ENCODE data around the gene CHMP5.

CHMP5 gene

DNA sequence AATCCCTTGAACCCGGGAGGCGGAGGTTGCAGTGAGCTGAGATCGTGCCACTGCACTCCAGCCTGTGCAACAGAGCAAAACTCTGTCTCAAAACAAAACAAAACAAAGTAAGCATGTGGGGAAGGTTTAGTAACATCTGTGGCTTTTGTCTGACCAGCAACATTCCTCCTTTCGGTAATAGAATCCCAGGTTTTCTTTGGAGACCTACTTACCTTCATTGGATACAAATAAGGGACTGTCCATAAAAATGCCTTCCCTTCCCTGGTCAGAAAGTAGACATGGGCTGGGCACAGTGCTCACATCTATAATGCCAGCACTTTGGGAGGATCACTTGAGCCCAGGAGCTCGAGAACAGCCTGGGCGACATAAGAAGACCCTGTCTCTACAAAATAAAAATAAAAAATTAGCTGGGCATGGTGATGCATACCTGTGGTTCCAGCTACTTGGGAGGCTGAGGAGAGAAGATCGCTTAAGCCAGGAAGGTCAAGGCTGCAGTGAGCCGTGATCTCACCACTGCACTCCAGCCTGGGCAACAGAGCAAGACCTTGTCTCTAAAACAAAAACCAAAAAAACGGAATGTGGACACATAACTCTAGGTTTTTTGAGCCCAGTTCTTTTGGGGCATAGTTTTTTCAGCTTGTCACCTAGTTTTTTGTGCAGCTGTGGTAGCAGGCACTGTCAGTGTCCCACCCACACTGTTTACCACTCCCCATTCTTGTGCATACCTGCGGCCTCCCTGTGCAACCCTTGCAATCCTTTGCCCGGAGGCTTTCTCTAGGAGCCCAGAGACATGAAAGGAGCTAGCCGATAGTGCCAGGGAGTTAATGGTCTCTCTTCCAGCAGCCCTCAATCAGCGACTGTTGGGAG, 33.9 kb upstream of the CHMP5 start:
- Histone ChIP-seq H3K36me3 (ENCODE audit: control insufficient read depth in 2 of 2, insufficient read depth in 2 of 2, low read length in 2 of 2) (no peaks in the 10 kb centered on the region), H3K9me3 (ENCODE audit: control insufficient read depth in 2 of 2, low read length in 2 of 2) (no peaks in the 10 kb centered on the region), H3K4me1 (ENCODE audit: control insufficient read depth, insufficient read depth, low read length) (peaks cover 5% of the 10 kb centered on the region), H3K4me3 (ENCODE audit: low read length in 2 of 2) (no peak overlapping the region), H3K9ac (ENCODE audit: low read length in 2 of 2) (no peak overlapping the region), H3K27ac (ENCODE audit: low read length) (no peak overlapping the region), H3K27me3 (ENCODE audit: control insufficient read depth in 1 of 2, insufficient read depth in 2 of 2, low read length in 2 of 2) (no peaks in the 10 kb centered on the region)

DNA sequence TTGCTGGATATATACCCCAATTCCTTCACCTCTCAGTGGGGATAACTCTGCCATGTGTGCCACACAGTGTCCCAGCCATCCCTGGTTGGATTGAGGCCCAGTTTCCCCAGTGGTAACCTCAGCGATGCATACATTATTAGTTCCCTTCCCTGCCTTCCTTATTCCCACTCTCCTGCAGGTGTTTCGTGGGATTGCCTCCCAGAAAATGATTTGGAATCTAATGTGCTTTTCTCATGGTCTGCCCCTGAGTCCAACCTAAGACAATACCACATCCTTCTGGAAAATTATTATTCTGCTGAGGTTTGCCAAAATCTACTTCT, 33.3 kb upstream of the CHMP5 start:
- no peaks in the 10 kb centered on the region for H3K36me3 ChIP-seq (ENCODE audit: control insufficient read depth in 2 of 2, insufficient read depth in 2 of 2, low read length in 2 of 2)
- H3K9ac ChIP-seq (ENCODE audit: low read length in 2 of 2), result no peak overlapping the region
- no peak overlapping the region for H3K4me3 ChIP-seq (ENCODE audit: low read length in 2 of 2)
- H3K4me1 ChIP-seq (ENCODE audit: control insufficient read depth, insufficient read depth, low read length), result peaks cover 5% of the 10 kb centered on the region
- H3K27ac ChIP-seq (ENCODE audit: low read length), result no peak overlapping the region
- no peaks in the 10 kb centered on the region for H3K27me3 ChIP-seq (ENCODE audit: control insufficient read depth in 1 of 2, insufficient read depth in 2 of 2, low read length in 2 of 2)
- H3K9me3 ChIP-seq (ENCODE audit: control insufficient read depth in 2 of 2, low read length in 2 of 2), result no peaks in the 10 kb centered on the region

DNA sequence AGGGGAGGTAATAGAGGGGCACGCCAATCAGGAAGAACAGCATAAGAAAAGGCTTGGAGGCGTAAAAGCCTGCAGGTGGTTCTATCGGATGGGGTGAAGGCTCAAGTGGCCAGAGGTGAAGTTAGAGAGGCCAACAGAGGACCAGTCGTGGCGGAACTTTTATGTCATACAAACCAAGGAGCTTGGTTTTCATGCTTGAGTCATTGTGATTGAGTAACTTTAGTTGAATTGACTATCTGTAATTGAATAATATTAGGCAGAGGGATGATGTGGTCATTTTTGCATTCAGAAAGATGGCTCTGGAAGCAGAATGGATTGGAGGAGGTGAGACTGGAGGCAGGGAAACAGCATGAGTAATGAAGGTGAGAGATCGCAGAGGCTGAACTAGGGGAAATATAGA, 32.0 kb upstream of the CHMP5 start:
- no peaks in the 10 kb centered on the region for H3K27me3 ChIP-seq (ENCODE audit: control insufficient read depth in 1 of 2, insufficient read depth in 2 of 2, low read length in 2 of 2)
- H3K27ac ChIP-seq (ENCODE audit: low read length), result no peak overlapping the region
- H3K4me1 ChIP-seq (ENCODE audit: control insufficient read depth, insufficient read depth, low read length), result peaks cover 5% of the 10 kb centered on the region
- H3K36me3 ChIP-seq (ENCODE audit: control insufficient read depth in 2 of 2, insufficient read depth in 2 of 2, low read length in 2 of 2), result no peaks in the 10 kb centered on the region
- H3K9ac ChIP-seq (ENCODE audit: low read length in 2 of 2), result no peak overlapping the region
- H3K4me3 ChIP-seq (ENCODE audit: low read length in 2 of 2), result no peak overlapping the region
- no peaks in the 10 kb centered on the region for H3K9me3 ChIP-seq (ENCODE audit: control insufficient read depth in 2 of 2, low read length in 2 of 2)

DNA sequence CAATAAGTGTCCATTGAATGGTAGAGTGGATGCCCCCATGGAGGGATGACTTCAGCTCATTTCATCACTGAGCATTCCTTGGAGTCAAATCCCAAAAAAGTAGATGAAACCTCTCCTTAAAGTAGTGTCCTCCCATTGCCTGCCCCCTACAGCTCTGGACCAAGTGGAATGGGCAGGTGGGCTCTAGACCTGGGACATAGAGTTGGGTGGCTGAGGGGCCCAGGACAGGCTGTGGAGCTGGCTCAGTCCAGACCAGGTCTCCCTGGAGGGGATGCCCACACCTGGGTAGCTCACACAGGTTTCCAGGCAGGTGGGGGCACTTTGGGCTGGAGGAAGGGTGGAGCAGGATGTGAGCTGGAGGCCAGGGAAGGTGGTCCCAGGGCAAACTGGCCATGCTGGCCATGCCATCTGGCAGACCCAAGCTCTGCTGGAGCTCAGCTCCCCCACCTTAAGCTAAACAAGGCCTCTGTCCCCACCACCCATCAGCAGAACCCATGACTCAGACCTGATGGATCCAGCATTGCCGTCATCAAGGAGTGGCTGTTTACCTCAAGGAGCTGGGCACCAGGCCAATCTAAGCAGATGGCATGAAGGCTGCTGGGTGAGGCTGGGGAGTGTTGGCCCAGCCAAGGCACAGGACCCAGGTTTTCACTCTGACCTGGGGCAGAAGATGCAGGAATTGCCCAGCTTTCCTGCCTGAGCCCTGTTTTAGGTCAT, 31.1 kb upstream of the CHMP5 start:
- Histone ChIP-seq H3K4me1 (ENCODE audit: control insufficient read depth, insufficient read depth, low read length) (peaks cover 5% of the 10 kb centered on the region), H3K4me3 (ENCODE audit: low read length in 2 of 2) (no peak overlapping the region), H3K27ac (ENCODE audit: low read length) (no peak overlapping the region), H3K9me3 (ENCODE audit: control insufficient read depth in 2 of 2, low read length in 2 of 2) (no peaks in the 10 kb centered on the region), H3K27me3 (ENCODE audit: control insufficient read depth in 1 of 2, insufficient read depth in 2 of 2, low read length in 2 of 2) (no peaks in the 10 kb centered on the region), H3K9ac (ENCODE audit: low read length in 2 of 2) (no peak overlapping the region), H3K36me3 (ENCODE audit: control insufficient read depth in 2 of 2, insufficient read depth in 2 of 2, low read length in 2 of 2) (no peaks in the 10 kb centered on the region)

DNA sequence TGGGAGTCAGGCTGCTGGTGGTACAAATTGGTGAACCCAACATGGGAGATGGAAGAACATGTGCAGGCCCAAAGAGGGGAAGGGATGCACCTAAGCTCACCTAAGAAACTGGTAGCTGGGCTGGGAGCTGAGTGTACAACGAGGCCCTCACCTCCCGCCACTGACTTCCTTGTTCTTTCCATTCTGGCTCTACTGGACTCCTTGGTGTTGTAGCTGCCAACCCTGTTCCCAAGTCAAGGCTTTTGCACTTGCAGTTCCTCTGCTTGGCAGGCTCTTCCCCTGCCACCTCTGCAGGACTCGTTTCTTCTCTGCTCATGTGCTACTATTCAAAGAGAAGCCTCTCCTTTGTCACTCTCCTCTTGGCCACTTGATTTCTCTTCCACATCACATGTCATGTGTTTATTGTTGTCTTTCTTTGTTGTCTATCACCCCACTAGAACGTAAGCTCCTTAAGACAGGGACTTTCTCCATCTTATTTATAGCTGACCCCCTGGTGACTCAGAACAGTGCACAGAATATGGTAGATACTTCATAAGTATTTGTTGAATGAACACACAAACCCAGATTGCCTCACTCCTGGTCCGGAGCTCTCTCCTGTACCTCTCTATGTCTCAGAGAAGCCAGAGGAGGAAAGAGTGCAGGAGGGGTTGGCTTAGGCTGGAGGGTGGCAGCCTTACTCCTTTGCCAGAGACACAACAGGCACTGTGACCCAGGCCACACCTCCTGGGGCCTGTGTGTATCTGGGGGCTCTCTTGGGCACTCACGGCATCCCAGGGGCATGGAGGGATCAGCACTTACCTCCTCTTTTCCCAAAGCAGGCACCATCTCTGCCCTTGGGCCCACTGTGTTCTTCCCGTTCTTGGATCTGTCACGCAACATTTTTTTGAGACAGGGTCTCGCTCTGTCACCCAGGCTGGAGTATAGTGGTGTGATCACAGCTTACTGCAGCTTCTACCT, 30.1 kb upstream of the CHMP5 start:
- no peak overlapping the region for H3K27ac ChIP-seq (ENCODE audit: low read length)
- H3K27me3 ChIP-seq (ENCODE audit: control insufficient read depth in 1 of 2, insufficient read depth in 2 of 2, low read length in 2 of 2), result no peaks in the 10 kb centered on the region
- H3K4me3 ChIP-seq (ENCODE audit: low read length in 2 of 2), result no peak overlapping the region
- no peaks in the 10 kb centered on the region for H3K9me3 ChIP-seq (ENCODE audit: control insufficient read depth in 2 of 2, low read length in 2 of 2)
- peaks cover 5% of the 10 kb centered on the region for H3K4me1 ChIP-seq (ENCODE audit: control insufficient read depth, insufficient read depth, low read length)
- H3K9ac ChIP-seq (ENCODE audit: low read length in 2 of 2), result no peak overlapping the region
- no peaks in the 10 kb centered on the region for H3K36me3 ChIP-seq (ENCODE audit: control insufficient read depth in 2 of 2, insufficient read depth in 2 of 2, low read length in 2 of 2)

DNA sequence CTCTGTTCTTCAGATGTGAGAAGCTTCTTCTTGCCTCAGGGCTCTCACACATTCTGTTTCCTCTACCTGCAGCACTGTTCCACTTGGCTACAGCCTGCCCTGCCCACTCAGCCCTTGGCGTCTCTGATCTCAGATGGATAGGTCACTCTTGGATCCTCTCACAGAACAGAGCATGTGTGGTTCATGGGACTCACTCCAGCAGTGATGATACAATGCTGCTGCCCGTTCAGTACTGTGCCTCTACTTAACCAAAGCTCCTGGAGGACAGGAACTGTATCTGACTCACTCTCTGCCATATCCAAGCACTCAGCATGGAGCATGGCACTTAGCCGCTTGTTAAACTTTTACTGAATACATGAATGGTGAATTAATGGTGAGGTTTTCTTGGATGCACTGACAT, 28.3 kb upstream of the CHMP5 start:
- no peak overlapping the region for H3K9ac ChIP-seq (ENCODE audit: low read length in 2 of 2)
- no peaks in the 10 kb centered on the region for H3K9me3 ChIP-seq (ENCODE audit: control insufficient read depth in 2 of 2, low read length in 2 of 2)
- H3K36me3 ChIP-seq (ENCODE audit: control insufficient read depth in 2 of 2, insufficient read depth in 2 of 2, low read length in 2 of 2), result no peaks in the 10 kb centered on the region
- no peak overlapping the region for H3K27ac ChIP-seq (ENCODE audit: low read length)
- H3K4me1 ChIP-seq (ENCODE audit: control insufficient read depth, insufficient read depth, low read length), result peaks cover 5% of the 10 kb centered on the region
- H3K4me3 ChIP-seq (ENCODE audit: low read length in 2 of 2), result no peak overlapping the region
- H3K27me3 ChIP-seq (ENCODE audit: control insufficient read depth in 1 of 2, insufficient read depth in 2 of 2, low read length in 2 of 2), result no peaks in the 10 kb centered on the region

DNA sequence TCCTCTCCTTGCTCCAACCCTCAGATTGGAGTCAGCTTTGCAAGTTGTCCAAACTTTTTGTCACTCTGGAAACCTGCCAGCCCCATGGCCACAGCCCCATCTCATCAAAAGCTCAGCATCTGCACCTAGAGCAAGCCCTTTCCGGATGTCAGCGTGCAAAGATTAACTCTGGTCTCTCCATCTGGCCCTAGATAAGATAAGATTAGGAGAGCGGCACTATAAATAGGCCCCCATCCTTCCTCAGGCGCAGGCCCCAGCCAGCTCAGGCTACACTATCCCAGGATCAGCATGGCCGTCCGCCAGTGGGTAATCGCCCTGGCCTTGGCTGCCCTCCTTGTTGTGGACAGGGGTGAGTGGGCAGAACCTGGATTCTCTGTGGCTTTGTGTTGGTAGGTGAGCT, 24.9 kb upstream of the CHMP5 start, which contains the start of gene SPINK4:
TSS of gene SPINK4 (plus strand) at position 247 of the 400 bp plus-strand sequence. CDS start at position 289, 42 bp downstream.
- H3K4me1 ChIP-seq (ENCODE audit: control insufficient read depth, insufficient read depth, low read length), result no peaks in the 10 kb centered on the region
- H3K27me3 ChIP-seq (ENCODE audit: control insufficient read depth in 1 of 2, insufficient read depth in 2 of 2, low read length in 2 of 2), result peaks cover 0 to 3% of the 10 kb centered on the region in 2 donors
- H3K9ac ChIP-seq (ENCODE audit: low read length in 2 of 2), result no peak within 1 kb of the TSS
- H3K27ac ChIP-seq (ENCODE audit: low read length), result no peak within 1 kb of the TSS
- no peaks in the 10 kb centered on the region for H3K36me3 ChIP-seq (ENCODE audit: control insufficient read depth in 2 of 2, insufficient read depth in 2 of 2, low read length in 2 of 2)
- no peak within 1 kb of the TSS for H3K4me3 ChIP-seq (ENCODE audit: low read length in 2 of 2)
- H3K9me3 ChIP-seq (ENCODE audit: control insufficient read depth in 2 of 2, low read length in 2 of 2), result no peaks in the 10 kb centered on the region

- H3K27me3 ChIP-seq (ENCODE audit: control insufficient read depth in 1 of 2, insufficient read depth in 2 of 2, low read length in 2 of 2), result peaks cover 0 to 3% of the 10 kb centered on the region in 2 donors
Observed at GRCh38 chr9:33241298-33241697, 23.6 kb upstream of the CHMP5 start.

GRCh38 chr9:33242609-33243134, 22.2 kb upstream of the CHMP5 start:
- H3K27me3 ChIP-seq (ENCODE audit: control insufficient read depth in 1 of 2, insufficient read depth in 2 of 2, low read length in 2 of 2), result peaks cover 0 to 3% of the 10 kb centered on the region in 2 donors
- H3K27ac ChIP-seq (ENCODE audit: low read length), result no peak overlapping the region
- no peak overlapping the region for H3K9ac ChIP-seq (ENCODE audit: low read length in 2 of 2)

More at GRCh38 chr9:33241298-33241697, 23.6 kb upstream of the CHMP5 start:
- no peak overlapping the region for H3K9ac ChIP-seq (ENCODE audit: low read length in 2 of 2)
- no peaks in the 10 kb centered on the region for H3K4me1 ChIP-seq (ENCODE audit: control insufficient read depth, insufficient read depth, low read length)
- H3K4me3 ChIP-seq (ENCODE audit: low read length in 2 of 2), result no peak overlapping the region
- no peak overlapping the region for H3K27ac ChIP-seq (ENCODE audit: low read length)
- no peaks in the 10 kb centered on the region for H3K36me3 ChIP-seq (ENCODE audit: control insufficient read depth in 2 of 2, insufficient read depth in 2 of 2, low read length in 2 of 2)
- no peaks in the 10 kb centered on the region for H3K9me3 ChIP-seq (ENCODE audit: control insufficient read depth in 2 of 2, low read length in 2 of 2)

GRCh38 chr9:33244137-33244784, 20.6 kb upstream of the CHMP5 start:
- no peaks in the 10 kb centered on the region for H3K4me1 ChIP-seq (ENCODE audit: control insufficient read depth, insufficient read depth, low read length)
- H3K27ac ChIP-seq (ENCODE audit: low read length), result no peak overlapping the region
- H3K9me3 ChIP-seq (ENCODE audit: control insufficient read depth in 2 of 2, low read length in 2 of 2), result no peaks in the 10 kb centered on the region
- no peak overlapping the region for H3K9ac ChIP-seq (ENCODE audit: low read length in 2 of 2)
- no peak overlapping the region for H3K4me3 ChIP-seq (ENCODE audit: low read length in 2 of 2)
- peaks cover 0 to 3% of the 10 kb centered on the region in 2 donors for H3K27me3 ChIP-seq (ENCODE audit: control insufficient read depth in 1 of 2, insufficient read depth in 2 of 2, low read length in 2 of 2)
- peaks cover 0 to 8% of the 10 kb centered on the region in 2 donors for H3K36me3 ChIP-seq (ENCODE audit: control insufficient read depth in 2 of 2, insufficient read depth in 2 of 2, low read length in 2 of 2)

More at GRCh38 chr9:33242609-33243134, 22.2 kb upstream of the CHMP5 start:
- Histone ChIP-seq H3K9me3 (ENCODE audit: control insufficient read depth in 2 of 2, low read length in 2 of 2) (no peaks in the 10 kb centered on the region), H3K4me1 (ENCODE audit: control insufficient read depth, insufficient read depth, low read length) (no peaks in the 10 kb centered on the region), H3K4me3 (ENCODE audit: low read length in 2 of 2) (no peak overlapping the region), H3K36me3 (ENCODE audit: control insufficient read depth in 2 of 2, insufficient read depth in 2 of 2, low read length in 2 of 2) (peaks cover 0 to under 1% of the 10 kb centered on the region in 2 donors)
